A673 (cell line): ENCODE data around the gene INPP4B. TPM values are rescaled to one million over a fixed set of nuclear protein-coding genes. Genes with fewer than 3 reads are reported as not detected.
A peak's percentile ranks its signal among the peaks of the same experiment; 100 is the strongest.

ENCODE experiments used
- BruUV-seq: library from RNA; stranded (reverse); fragments of 400-500 nt; replicated peaks from 2 replicates; lab custom pipeline; 2021; lab: Mats Ljungman, UMichigan
- CTCF ChIA-PET: fragments of 300-600 bp; sonication (Branson Sonifier 250); formaldehyde crosslinking; loops from one replicate; lab custom pipeline; 2022; ENCODE audit warnings: antibody characterized with exemption; lab: Charles Lee
- POLR2A ChIA-PET: fragments of 300-600 bp; sonication (Branson Sonifier 250); formaldehyde crosslinking; loops from one replicate; lab custom pipeline; 2022; ENCODE audit warnings: antibody characterized with exemption; ENCODE audit not compliant: low non-redundant PET; lab: Charles Lee
- DNase-seq: peaks from one replicate; pipeline ENCODE4 v3.0.0-alpha.2; 2015; ENCODE audit warnings: low spot score
- H3K27ac ChIP-seq: fragments of 200-600 bp; sonication (generic); 2 replicates; pipeline ENCODE4 v1.5.1; 2016; ENCODE audit warnings: mixed run types, low read depth, mild to moderate bottlenecking, mixed read lengths, antibody characterized with exemption, low read length; ENCODE audit not compliant: poor library complexity, severe bottlenecking
- H3K27me3 ChIP-seq: fragments of 200-600 bp; sonication (generic); replicated peaks from 2 replicates; pipeline ENCODE4 v1.6.1; 2017; ENCODE audit warnings: mixed run types, low read depth, mild to moderate bottlenecking, mixed read lengths, antibody characterized with exemption, low read length; ENCODE audit not compliant: insufficient read depth, poor library complexity
- H3K36me3 ChIP-seq: fragments of 200-600 bp; sonication (generic); 2 replicates; pipeline ENCODE4 v1.6.1; 2016; ENCODE audit warnings: mixed run types, mild to moderate bottlenecking, mixed read lengths, antibody characterized with exemption, low read length; ENCODE audit not compliant: insufficient read depth, poor library complexity, severe bottlenecking
- H3K4me1 ChIP-seq: fragments of 200-600 bp; sonication (generic); 2 replicates; pipeline ENCODE4 v1.6.1; 2017; ENCODE audit warnings: mixed run types, mild to moderate bottlenecking, mixed read lengths, antibody characterized with exemption, low read length; ENCODE audit not compliant: insufficient read depth, poor library complexity, severe bottlenecking
- H3K4me3 ChIP-seq: fragments of 200-600 bp; sonication (generic); 2 replicates; pipeline ENCODE4 v1.5.1; 2016; ENCODE audit warnings: low read depth, mixed run types, mild to moderate bottlenecking, mixed read lengths, low read length; ENCODE audit not compliant: poor library complexity, severe bottlenecking
- H3K9me3 ChIP-seq: fragments of 200-600 bp; sonication (generic); 2 replicates; pipeline ENCODE4 v1.6.1; 2016; ENCODE audit warnings: mixed run types, low read depth, mild to moderate bottlenecking, mixed read lengths, antibody characterized with exemption, low read length; ENCODE audit not compliant: poor library complexity, severe bottlenecking
- EZH2 ChIP-seq: fragments of 200-600 bp; sonication (generic); IDR thresholded peaks from 2 replicates; pipeline ENCODE4 v1.6.1; 2017; ENCODE audit warnings: borderline replicate concordance, low read depth, mild to moderate bottlenecking, mixed read lengths, antibody characterized with exemption, low read length; ENCODE audit not compliant: poor library complexity, severe bottlenecking
- intact Hi-C: fragments of 100-400 bp; cut with micrococcal nuclease; formaldehyde crosslinking; loops from one replicate; pipeline ENCODE4 v1.10.0; 2022; ENCODE audit not compliant: unreplicated experiment
- total RNA-seq: library from RNA; stranded (reverse); gene quantifications from 2 replicates; pipeline ENCODE4 v1.2.3, GENCODE V29; 2021
- TF ChIP-seq, protein P1 (sequence below): fragments of 300-800, 200-600 bp; sonication (generic); conservative IDR thresholded peaks from 2 replicates; pipeline ENCODE4 v1.5.1; 2017; ENCODE audit warnings: low read depth, mild to moderate bottlenecking, antibody characterized with exemption, low read length, moderate library complexity, mixed read lengths

Gene INPP4B
- total RNA-seq, 1 experiment from 2014 or later, result 13.1 TPM

DNA sequence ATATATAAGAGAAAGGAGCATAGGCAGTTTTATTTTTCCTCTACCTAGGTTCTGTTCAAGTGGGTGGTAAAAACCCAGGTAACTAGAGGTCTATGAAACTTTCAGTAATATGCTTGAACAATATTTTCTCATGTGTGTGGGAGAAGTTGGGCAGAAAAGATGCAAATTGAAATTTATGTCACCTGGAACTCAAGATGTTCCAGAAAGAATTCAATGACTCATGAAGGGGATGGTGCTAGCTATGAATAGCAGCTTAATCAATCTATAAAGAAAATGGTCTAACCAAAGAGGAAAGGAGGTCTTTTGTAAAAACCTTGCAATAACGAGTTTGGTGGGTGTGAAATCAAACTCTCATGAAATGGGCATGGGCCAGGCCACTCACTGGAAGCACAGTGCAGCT, 263.8 kb downstream of the INPP4B start:
- ChIA-PET CTCF (no interaction called here), POLR2A (no interaction called here)
- H3K27me3 ChIP-seq, result no peaks in the 10 kb centered on the region
- no peak overlapping the region for H3K27ac ChIP-seq
- TF ChIP-seq EZH2, result no peak
- TF ChIP-seq, protein P1, sequence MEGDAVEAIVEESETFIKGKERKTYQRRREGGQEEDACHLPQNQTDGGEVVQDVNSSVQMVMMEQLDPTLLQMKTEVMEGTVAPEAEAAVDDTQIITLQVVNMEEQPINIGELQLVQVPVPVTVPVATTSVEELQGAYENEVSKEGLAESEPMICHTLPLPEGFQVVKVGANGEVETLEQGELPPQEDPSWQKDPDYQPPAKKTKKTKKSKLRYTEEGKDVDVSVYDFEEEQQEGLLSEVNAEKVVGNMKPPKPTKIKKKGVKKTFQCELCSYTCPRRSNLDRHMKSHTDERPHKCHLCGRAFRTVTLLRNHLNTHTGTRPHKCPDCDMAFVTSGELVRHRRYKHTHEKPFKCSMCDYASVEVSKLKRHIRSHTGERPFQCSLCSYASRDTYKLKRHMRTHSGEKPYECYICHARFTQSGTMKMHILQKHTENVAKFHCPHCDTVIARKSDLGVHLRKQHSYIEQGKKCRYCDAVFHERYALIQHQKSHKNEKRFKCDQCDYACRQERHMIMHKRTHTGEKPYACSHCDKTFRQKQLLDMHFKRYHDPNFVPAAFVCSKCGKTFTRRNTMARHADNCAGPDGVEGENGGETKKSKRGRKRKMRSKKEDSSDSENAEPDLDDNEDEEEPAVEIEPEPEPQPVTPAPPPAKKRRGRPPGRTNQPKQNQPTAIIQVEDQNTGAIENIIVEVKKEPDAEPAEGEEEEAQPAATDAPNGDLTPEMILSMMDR, result no peak
- no peak for DNase-seq
- no peaks in the 10 kb centered on the region for H3K4me1 ChIP-seq
- H3K4me3 ChIP-seq, result no peak overlapping the region
- BruUV-seq, result no TSS peak
- H3K9me3 ChIP-seq, result no peaks in the 10 kb centered on the region
- intact Hi-C loops, result no loop called here
- no peaks in the 10 kb centered on the region for H3K36me3 ChIP-seq

DNA sequence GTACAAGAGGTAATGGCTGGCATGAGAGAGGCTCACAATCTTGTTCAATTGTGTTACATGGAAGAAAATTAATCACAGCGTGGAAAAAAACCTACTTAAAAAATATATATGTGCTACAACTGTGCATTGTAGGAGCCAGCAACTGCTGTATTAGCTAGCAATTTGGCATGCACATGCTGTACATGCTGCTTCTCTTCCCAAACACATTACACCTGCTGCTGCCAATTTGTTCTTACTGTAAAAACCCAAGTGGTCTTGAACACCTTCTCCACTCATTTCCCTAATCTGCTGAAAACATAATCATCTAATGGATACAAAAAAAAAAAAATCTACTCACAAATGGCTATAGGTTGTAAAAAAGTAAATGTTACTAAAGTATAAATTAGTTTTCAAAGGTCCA, 264.2 kb downstream of the INPP4B start:
- Histone ChIP-seq H3K4me1 (no peaks in the 10 kb centered on the region), H3K36me3 (no peaks in the 10 kb centered on the region), H3K9me3 (no peaks in the 10 kb centered on the region), H3K27me3 (no peaks in the 10 kb centered on the region), H3K27ac (no peak overlapping the region), H3K4me3 (no peak overlapping the region)
- no peak for DNase-seq
- POLR2A ChIA-PET, result no interaction called here
- BruUV-seq, result no TSS peak
- intact Hi-C loops, result no loop called here
- TF ChIP-seq, protein P1, result no peak
- no peak for TF ChIP-seq EZH2
- CTCF ChIA-PET, result no interaction called here

DNA sequence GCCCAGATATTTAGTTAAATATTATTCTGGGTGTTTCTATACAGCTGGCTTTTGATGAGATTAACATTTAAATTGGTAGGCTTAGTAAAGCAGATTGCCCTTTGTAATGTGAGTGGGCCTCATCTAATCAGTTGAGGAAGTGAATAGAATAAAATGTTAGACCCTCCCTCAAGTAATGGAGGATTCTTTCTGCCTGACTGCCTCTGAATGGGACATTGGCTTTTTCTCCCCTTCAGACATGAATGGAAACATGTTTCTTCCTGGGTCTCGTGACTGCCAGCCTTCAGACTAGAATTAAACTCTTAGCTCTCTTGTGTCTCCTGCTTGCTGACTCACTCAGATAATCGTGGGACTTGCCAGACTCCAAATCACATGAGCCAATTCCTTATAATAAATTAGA, 266.7 kb downstream of the INPP4B start:
- Histone ChIP-seq H3K27ac (no peak overlapping the region), H3K36me3 (no peaks in the 10 kb centered on the region), H3K4me1 (no peaks in the 10 kb centered on the region), H3K9me3 (no peaks in the 10 kb centered on the region), H3K27me3 (no peaks in the 10 kb centered on the region), H3K4me3 (no peak overlapping the region)
- ChIA-PET POLR2A (no interaction called here), CTCF (no interaction called here)
- peak; percentile 54 for DNase-seq
- intact Hi-C loops, result no loop called here
- BruUV-seq, result no TSS peak
- TF ChIP-seq, protein P1, result no peak
- TF ChIP-seq EZH2, result no peak
